ENCODE data around the gene DUSP14. TPM values are rescaled to one million over a fixed set of nuclear protein-coding genes. Genes with fewer than 3 reads are reported as not detected.
"Not testable (repeated sequence)": the region's sequence is repeated elsewhere in the genome, so short reads cannot be mapped to it uniquely, and the experiment has no call there.

Gene DUSP14
- total RNA-seq, 2 donors from 2014 or later, result 18.7 to 19.1 TPM

DNA sequence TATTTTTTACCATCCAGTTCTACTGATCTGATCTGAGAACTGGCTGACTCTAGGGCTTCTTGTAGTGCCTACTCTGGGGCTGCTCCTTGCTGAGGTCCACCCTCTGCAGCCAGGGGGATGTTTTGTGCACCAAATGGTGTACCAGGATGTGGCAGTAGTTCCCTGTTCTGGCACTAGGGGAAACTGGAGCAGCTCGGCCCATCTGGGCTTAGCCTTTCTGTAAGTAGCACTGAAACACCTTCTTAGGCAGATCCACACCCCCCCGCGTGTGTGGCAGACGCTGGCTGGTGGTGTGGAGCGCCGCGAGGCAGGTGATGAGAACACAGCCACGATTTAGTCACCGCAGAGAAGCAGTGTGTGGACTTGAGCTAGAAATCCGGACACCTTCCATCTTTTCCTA lies 17.0 kb downstream of the DUSP14 start:
- ATAC-seq (peak; percentile 35 to 65), DNase-seq (peak; percentile 38)
- intact Hi-C loops (cut with DNase I), result no loop called here

DNA sequence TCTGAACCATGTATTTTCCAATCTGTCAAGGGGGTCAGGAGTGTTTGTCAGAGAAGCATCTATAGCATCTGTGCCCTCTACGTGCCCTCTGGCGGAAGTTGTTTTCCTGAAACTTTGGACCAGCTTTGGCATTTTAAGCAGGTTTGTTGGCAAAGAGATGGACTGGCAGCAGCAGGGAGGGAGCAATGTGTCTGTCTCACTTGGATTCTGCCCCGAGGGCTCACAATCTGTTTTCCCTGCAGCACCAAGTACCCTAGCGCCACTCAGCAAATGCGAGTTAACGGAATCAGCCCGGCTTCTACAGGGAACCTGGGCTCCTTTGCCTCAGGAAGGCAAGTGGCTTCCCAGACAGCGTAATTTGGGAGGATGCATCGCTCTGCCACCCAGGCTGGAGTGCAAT lies 17.4 kb downstream of the DUSP14 start:
- peak in 1 of 2 donors; percentile 35 for ATAC-seq
- DNase-seq, result no peak
- intact Hi-C loops (cut with DNase I), result no loop called here

DNA sequence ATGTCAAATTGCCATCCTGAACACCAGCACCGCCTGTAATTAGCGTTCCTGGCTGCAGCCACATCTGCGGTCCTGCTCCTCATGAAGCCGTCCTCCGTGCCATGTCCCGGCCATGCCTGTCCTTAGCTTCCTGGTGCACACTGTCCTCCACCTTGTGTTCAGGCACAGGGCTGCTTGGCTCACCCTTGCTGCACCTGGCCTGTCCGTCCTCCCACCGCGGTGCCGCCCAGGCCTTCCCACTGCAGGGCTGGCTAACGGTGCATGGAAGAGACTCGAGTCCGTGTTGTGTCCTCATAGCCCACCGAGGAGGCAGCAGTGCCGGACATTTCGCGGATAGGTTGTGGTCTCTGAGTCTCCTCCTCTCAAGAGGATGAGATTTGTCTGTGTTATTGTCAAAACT lies 20.4 kb downstream of the DUSP14 start:
- no peak for DNase-seq
- intact Hi-C loops (cut with DNase I), result no loop called here
- no peak for ATAC-seq

DNA sequence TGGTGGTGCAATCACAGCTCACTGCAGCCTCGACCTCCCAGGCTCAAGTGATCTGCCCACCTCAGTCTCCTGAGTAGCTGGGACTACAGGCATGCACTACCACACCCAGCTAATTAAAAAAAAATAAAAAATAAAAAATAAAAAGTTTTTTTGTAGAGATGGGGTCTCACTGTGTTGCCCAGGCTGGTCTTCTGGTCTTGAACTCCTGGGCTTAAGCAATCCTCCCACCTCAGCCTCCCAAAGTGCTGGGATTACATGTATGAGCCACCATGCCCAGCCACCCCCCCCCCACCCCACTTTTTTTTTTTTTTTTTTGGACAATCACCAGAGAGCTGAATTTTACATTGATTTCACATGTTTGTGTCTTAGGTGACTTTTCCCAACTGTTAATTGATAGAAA lies 22.0 kb downstream of the DUSP14 start:
- DNase-seq; intact Hi-C loops (cut with DNase I); ATAC-seq: not testable (repeated sequence)

DNA sequence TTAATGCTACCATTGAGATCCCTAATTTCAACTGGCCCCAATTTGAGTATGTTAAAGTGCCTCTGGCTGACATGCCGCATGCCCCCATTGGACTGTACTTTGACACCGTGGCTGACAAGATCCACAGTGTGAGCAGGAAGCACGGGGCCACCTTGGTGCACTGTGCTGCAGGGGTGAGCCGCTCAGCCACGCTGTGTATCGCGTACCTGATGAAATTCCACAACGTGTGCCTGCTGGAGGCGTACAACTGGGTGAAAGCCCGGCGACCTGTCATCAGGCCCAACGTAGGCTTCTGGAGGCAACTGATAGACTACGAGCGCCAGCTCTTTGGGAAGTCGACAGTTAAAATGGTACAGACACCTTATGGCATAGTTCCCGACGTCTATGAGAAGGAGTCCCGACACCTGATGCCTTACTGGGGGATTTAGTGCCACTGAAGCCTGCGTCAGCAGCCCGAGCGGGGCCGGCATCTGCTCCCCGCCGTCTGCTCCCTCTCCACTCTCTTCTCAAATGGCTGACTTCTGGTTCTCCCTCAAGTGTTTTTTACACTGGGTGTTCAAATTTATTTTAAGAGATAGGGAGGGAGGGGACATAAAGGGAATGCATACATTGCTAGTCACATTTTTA lies 22.9 kb downstream of the DUSP14 start:
- DNase-seq, result no peak
- ATAC-seq, result peak; percentile 13 to 30
- intact Hi-C loops (cut with DNase I), result no loop called here

DNA sequence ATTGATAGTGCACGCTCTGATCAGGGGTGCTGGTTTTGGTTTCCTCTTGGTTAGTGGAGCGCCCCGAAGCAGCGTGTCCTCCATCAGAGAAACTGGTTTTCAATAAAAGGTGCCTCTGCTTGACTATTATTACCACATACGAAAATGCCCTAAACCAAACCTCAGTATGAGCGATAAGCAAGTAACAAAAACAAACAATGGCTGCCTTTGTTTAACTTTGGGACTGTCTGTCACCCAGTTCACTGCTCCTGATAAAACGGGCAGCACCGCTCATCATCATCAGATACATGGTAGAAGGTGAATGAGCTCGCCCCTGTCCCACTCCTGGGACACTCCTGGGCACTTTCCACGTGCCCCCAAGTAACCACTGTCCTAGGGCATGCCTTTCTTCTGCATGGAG lies 24.0 kb downstream of the DUSP14 start:
- no peak for ATAC-seq
- DNase-seq, result no peak
- intact Hi-C loops (cut with DNase I), result no loop called here

DNA sequence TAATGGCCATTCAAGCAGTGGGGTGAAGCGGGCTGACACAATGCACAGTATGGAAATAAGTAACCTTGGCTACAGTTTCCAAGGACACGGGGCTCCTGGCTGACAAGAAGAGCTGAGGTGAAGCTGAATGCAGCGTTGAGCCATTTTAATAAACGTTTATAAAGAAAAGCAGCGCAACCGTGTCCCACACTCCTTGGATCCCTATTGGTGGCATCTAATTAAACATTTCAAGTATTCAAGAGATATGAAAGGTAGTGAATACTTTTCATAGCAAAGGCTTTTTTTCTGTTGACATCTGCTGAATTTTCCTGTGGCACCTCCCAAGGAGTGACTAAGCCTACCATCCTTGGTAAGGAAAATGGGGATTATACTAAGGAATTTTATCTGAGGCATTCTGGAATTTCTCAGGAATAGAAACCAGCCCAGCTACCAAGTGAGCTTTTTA lies 26.5 kb downstream of the DUSP14 start:
- no peak for DNase-seq
- ATAC-seq, result no peak
- intact Hi-C loops (cut with DNase I), result no loop called here

DNA sequence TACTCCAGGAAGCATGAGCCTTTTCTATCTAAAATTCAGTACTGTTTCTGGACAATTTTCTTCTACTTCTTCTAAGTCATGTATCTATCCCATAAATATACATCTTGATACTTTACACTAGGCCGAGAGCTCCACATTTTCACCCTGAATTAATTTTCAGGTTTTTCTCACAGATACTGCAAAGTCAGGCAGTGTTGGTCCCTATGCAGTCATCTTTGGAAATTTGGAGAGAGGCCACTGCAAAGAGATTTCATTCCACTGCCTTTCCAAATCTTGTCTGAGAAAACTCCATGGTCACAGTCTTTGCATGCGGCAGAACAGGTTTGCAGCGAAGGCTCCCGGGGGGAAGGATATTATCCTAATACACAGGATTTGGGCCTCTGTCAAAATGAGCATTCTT lies 28.2 kb downstream of the DUSP14 start:
- intact Hi-C loops (cut with DNase I), result no loop called here
- ATAC-seq (no peak), DNase-seq (no peak)

DNA sequence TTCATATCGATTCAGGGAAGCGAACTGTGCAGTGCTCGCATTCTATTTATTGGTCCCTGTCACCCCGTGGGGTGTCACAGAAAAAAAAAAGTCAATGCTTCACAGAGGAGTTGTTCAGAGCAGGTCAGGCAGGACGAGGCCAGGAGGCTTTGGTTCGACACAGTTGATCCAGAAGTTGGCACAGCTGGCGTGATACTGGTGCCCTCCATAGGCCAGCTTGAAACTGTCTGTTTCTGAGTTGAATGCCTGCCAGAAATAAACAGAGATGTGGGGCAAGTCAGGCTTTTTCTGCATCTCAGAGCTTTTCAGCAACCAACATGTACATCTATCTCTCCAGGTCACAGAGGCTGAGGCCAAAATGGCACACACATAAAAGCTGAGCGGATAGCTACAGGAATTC lies 29.1 kb downstream of the DUSP14 start:
- ATAC-seq, result peak; percentile 22 to 64
- intact Hi-C loops (cut with DNase I), result no loop called here
- DNase-seq, result no peak

DNA sequence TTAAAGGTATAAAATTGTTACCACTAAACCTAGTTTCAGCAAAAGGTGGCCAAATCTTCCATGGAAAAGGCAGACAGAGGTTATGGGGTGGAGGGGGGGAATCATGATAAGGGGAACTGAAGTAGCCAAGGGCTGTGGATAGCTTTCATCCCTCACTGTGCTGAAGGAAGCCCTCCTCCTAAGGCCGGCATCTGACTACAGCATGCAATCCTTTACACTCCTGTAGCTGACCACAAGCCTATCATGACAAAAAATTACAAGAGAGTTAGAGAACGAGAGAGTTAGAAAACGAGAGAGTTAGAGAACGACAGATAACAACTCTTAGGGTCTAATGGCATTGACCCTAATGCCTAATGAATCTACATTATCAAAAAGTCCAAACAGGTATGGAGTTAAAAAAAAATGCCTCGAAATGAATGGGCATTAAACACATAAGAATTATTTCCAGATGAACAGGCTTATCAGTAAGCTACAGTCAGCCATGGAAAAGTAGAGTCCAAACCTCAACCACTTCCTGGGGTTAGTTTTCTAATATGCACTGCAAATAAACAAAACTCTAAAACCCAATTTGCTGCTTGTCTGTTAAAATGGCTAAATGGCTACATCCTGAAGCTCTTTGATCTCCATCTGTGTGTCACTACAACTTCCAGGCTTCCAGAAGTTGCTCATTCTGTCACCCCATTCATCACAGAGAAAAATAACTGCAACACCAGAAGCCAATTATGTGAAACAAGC lies 29.7 kb downstream of the DUSP14 start:
- DNase-seq, result no peak
- intact Hi-C loops (cut with DNase I), result no loop called here
- no peak for ATAC-seq

DNA sequence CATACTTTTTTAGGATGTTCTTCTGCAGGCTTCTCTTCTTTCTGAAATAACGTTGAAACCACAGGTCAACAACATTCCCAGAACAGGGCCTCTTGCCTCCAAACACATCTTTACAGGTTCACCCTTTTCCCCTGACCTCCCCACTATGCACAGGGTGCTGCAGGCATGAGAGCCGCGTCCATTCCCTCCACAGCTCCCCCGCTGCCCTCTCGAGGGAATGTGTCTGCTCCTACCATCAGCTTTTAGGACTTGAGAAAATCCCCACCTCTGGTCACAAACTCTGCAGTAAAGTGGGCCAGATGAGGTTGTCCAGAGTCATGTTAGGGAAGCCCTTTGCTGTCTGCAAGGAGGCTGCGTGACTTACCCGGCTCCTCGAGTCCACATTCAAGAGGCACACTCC lies 30.5 kb downstream of the DUSP14 start:
- no peak for ATAC-seq
- intact Hi-C loops (cut with DNase I), result loop anchor here in 1 of 2 donors (10.0 kb wide), 1 partner anchor 295 kb away; no protein-coding TSS in a partner anchor
- no peak for DNase-seq

DNA sequence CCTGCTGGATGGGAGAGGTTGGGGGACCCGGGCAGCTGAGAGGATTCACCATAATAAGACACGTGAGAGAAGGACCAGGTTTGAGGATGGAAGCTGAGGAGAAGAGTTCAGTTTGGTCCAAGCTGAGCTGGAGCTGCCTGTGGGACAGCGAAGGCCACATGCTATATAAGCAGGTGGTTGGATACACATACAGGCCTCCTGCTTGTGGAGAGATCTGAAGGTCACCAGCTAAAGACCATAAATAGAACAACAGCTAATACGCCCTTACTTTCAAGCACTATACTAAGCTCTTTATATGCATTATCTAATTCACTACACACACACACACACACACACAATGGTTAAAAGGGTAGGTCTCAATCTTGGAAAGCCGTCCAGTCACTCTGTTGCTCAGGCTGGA lies 32.1 kb downstream of the DUSP14 start:
- ATAC-seq (no peak), DNase-seq (no peak)
- intact Hi-C loops (cut with DNase I), result loop anchor here in 1 of 2 donors (10.0 kb wide), 1 partner anchor 293 kb away; no protein-coding TSS in a partner anchor

DNA sequence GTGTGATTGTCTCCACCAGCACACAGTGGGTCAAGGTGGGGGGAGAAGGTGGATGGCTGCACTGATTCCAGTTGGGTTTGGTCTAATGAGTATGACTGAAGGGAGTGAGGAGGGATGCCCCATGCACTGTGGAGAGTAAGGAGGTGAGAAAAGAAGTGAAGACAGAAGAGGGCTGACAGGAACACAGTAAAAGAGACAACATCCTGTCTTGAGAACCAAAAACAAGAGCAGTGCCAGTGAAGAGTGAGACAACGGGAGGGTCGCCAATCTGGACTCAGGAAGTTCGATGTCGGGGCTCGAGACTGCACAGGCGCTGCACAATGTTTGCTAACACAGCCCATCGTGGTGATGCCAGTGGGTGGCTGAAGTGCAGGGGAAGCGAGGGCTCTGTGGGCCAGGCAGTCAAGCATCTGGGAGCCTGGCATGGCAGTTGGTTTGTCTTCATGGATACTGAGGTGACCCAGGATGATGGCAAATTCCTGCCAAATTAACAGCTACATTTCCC lies 34.1 kb downstream of the DUSP14 start:
- intact Hi-C loops (cut with DNase I), result loop anchor here in 1 of 2 donors (10.0 kb wide), 1 partner anchor 291 kb away; no protein-coding TSS in a partner anchor

DNA sequence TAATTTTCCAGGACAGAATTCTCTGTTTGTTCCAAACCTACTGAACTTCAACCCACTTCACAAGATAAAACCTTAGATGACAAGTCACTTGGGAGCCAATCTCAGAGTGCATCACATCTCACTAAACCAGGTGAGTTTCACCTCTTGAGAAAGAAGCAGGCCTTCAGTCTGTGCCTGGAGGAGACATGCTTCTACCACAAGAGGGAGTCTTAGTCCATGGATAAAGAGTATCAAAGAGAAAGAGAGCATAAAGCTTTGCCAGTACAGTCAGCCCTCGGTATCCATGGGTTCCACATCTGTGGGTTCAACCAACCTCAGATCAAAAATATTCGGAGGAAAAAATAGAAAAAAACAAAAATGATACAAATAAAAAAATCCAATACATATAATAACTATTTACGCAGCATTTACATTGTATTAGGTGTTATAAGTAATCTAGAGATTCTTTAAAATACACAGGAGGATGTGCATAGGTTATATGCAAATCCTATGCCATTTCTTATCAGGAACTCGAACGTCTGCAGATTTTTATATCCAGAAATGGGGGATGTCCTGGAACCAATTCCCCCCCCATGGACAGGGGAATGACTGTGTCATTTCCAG lies 37.7 kb downstream of the DUSP14 start:
- ATAC-seq (peak; percentile 46 to 77), DNase-seq (no peak)
- intact Hi-C loops (cut with DNase I), result loop anchor here in 1 of 2 donors (10.0 kb wide), 1 partner anchor 287 kb away; no protein-coding TSS in a partner anchor

More for the DNA sequence above, 34.1 kb downstream of the DUSP14 start:
- no peak for ATAC-seq
- DNase-seq, result no peak

DNA sequence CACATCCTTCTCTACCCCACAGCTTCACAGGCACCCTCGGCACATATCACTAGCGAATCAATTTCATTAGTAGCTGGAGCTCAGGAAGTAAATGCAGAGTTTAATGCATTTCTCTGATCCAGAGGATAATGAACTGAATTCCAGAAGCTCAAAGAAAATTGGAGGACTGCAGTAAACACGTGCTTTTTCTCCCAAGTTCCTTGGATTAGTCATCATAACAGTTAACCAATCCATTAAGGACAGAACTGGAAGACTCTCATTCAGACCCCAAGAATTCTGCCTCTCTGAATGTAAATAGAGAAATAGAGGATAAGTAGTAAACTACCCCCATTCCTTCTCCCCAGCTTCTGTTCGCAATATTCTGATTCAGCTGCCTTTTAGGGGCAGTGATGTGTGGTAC lies 40.7 kb downstream of the DUSP14 start:
- intact Hi-C loops (cut with DNase I), result loop anchor here in 1 of 2 donors (10.0 kb wide), 1 partner anchor 74 kb away; the partner anchor contains the start of gene SYNRG
- DNase-seq (no peak), ATAC-seq (no peak)

DNA sequence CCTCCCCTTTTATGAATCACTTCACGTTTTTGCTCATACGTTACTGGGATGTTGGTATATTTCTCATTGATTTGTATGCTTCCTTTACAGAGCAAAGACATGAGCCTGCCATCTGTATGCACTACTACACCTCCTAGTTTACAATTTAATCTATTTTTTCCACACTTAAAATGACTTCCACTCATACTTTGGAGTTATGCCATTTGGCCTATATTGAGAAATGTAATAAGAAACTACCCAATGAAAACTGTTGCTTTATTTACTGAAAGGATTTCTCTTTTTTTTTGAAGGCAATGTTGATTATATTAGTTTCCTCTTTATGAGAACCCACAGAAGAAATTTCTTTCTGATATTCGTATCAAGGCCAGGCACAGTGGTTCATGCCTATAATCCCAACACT lies 43.1 kb downstream of the DUSP14 start:
- DNase-seq (no peak), ATAC-seq (no peak)
- intact Hi-C loops (cut with DNase I), result loop anchor here in 1 of 2 donors (10.0 kb wide), 1 partner anchor 72 kb away; the partner anchor contains the start of gene SYNRG

DNA sequence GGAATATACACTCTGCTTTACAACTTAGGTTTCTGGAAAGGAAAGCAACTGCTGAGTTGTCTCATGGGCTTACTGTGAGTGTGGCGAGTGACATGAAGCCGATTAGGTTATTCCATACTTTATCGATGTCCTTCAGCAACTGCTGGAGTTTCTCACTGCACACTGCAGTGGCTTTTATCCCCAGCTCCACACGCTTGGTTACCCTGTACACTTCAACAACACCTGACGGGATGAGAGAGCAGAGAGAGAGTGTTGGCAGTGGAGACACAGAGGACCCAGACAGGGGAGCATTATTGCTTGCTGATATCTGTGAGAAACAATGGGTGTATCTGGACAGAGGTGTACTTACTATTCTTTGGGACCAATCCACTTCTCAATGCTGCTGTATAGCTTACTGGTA lies 46.2 kb downstream of the DUSP14 start:
- intact Hi-C loops (cut with DNase I), result loop anchor here in 1 of 2 donors (10.0 kb wide), 1 partner anchor 69 kb away; the partner anchor contains the start of gene SYNRG
- ATAC-seq (no peak), DNase-seq (no peak)

DNA sequence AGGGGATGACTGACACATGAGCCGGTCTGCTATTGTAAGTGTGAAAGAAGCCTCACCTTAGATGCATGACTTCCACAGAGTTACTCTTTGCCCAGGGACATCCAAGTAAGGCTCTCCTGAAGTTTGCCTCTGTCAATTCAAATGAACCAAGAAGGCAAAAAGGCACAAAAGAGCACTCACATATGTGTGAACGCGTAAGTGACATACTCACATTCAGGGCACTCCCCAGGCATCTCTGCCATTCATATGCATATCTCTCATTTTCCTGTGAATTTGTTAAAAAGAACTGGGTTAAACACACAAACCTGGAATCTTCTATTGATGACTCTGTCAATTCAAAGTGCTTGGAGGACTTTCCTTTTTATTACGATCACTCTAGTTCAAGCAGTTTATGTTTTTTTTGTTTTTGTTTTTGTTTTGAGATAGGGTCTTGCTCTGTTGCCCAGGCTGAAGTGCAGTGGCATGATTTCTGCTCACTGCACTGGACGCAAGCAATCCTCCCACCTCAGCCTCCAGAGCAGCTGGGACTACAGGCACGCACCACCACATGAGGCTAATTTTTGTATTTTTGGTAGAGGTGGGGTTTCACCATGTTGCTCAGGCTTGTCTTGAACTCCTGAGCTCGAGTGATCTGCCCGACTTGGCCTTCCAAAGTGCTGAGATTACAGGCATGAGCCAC lies 49.4 kb downstream of the DUSP14 start:
- ATAC-seq (no peak), DNase-seq (no peak)
- intact Hi-C loops (cut with DNase I), result loop anchor here in 1 of 2 donors (10.0 kb wide), 1 partner anchor 66 kb away; the partner anchor contains the start of gene SYNRG

All from left cardiac atrium (tissue), 4 donors.